ENCODE measurements around the gene BNC1.

DNA sequence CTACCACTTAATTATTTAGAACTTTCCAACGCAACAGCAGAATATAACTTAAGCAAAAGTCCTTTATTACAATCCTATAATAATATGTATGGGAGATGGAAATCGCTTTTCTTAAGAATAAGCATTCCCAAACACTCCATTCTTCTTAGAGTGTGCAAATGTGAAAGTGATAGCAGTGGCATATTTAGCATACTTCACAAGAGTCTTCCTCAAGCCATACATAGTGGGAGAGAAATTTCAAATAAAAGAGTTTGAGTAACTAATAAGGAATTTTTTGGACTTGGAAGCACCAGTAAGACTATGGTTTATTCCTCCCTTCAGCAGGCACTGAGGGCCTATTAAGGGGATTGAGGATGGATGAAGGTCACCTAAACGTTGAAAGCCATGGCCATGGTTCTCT lies 22.1 kb upstream of the BNC1 start:
- TF ChIP-seq, protein P1, sequence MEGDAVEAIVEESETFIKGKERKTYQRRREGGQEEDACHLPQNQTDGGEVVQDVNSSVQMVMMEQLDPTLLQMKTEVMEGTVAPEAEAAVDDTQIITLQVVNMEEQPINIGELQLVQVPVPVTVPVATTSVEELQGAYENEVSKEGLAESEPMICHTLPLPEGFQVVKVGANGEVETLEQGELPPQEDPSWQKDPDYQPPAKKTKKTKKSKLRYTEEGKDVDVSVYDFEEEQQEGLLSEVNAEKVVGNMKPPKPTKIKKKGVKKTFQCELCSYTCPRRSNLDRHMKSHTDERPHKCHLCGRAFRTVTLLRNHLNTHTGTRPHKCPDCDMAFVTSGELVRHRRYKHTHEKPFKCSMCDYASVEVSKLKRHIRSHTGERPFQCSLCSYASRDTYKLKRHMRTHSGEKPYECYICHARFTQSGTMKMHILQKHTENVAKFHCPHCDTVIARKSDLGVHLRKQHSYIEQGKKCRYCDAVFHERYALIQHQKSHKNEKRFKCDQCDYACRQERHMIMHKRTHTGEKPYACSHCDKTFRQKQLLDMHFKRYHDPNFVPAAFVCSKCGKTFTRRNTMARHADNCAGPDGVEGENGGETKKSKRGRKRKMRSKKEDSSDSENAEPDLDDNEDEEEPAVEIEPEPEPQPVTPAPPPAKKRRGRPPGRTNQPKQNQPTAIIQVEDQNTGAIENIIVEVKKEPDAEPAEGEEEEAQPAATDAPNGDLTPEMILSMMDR (IDR thresholded peaks at IDR 0.05): no peak
- TF ChIP-seq POLR2A (IDR thresholded peaks at IDR 0.05): no peak
- no peak for TF ChIP-seq POLR2AphosphoS5 (IDR thresholded peaks at IDR 0.05)
- no peak for TF ChIP-seq EP300 (IDR thresholded peaks at IDR 0.05)
